SK-N-SH (cell line): ENCODE data around the gene ANAPC16. TPM values are rescaled to one million over a fixed set of nuclear protein-coding genes. Genes with fewer than 3 reads are reported as not detected.

ENCODE experiments used
- CTCF ChIA-PET: fragments of 300-600, 350-600 bp; formaldehyde crosslinking; extraction: SDS; loops from one replicate; lab custom pipeline; 2021; lab: Yijun Ruan, JAX
- POLR2A ChIA-PET: fragments of 350-600 bp; sonication (Branson Sonifier 250); formaldehyde crosslinking; extraction: SDS; loops from one replicate; lab custom pipeline; 2020; ENCODE audit warnings: antibody characterized with exemption, inconsistent platforms; lab: Yijun Ruan, JAX
- DNase-seq: peaks from one replicate; pipeline ENCODE4 v3.0.0; 2012
- H2AFZ ChIP-seq: fragments of 200-600 bp; sonication (generic); 2 replicates; pipeline ENCODE4 v1.8.1; 2016; ENCODE audit warnings: antibody characterized with exemption, mild to moderate bottlenecking, low read depth
- H3F3A ChIP-seq: fragments of 200-600 bp; sonication (generic); replicated peaks from 2 replicates; pipeline ENCODE3; 2016; ENCODE audit warnings: antibody characterized with exemption, mild to moderate bottlenecking; ENCODE audit not compliant: insufficient read depth
- H3K27ac ChIP-seq, 2 experiments: fragments of 200-500 bp in 1 of 2; fragments of 200-600 bp in 1 of 2; sonication (Bioruptor generic) in 1 of 2; sonication (generic), shearing (Covaris generic) in 1 of 2; 2 replicates each; pipeline versions ENCODE4 v1.5.1 to v1.6.1; 2014 to 2016; ENCODE audit warnings: low read depth in 2 of 2, inconsistent platforms in 1 of 2, low read length in 1 of 2, mild to moderate bottlenecking in 1 of 2, mixed read lengths in 1 of 2
- H3K27me3 ChIP-seq: fragments of 200-600 bp; sonication (generic), shearing (Covaris generic); 2 replicates; pipeline ENCODE4 v1.6.1; 2016; ENCODE audit warnings: mixed run types; ENCODE audit not compliant: insufficient read depth
- H3K36me3 ChIP-seq, 2 experiments: fragments of 200-500 bp in 1 of 2; fragments of 200-600 bp in 1 of 2; sonication (Bioruptor generic) in 1 of 2; sonication (generic) in 1 of 2; replicated peaks in 1 of 2; 2 replicates each; pipeline versions ENCODE3 to v1.5.1; 2014 to 2016; ENCODE audit warnings: low read length in 1 of 2, mild to moderate bottlenecking in 1 of 2; ENCODE audit not compliant: insufficient read depth in 2 of 2, control insufficient read depth in 1 of 2
- H3K4me1 ChIP-seq, 2 experiments: fragments of 200-500 bp in 1 of 2; fragments of 200-600 bp in 1 of 2; sonication (Bioruptor generic) in 1 of 2; sonication (generic), shearing (Covaris generic) in 1 of 2; 2 replicates each; pipeline versions ENCODE4 v1.5.1 to v1.6.1; 2014 to 2016; ENCODE audit warnings: low read depth in 1 of 2, low read length in 1 of 2, mixed run types in 1 of 2; ENCODE audit not compliant: insufficient read depth in 2 of 2, control insufficient read depth in 1 of 2
- H3K4me2 ChIP-seq: fragments of 200-600 bp; sonication (generic), shearing (Covaris generic); 2 replicates; pipeline ENCODE4 v1.6.1; 2017; ENCODE audit warnings: mixed run types
- H3K4me3 ChIP-seq, 2 experiments: fragments of 200-500 bp in 1 of 2; fragments of 200-600 bp in 1 of 2; sonication (Bioruptor generic) in 1 of 2; sonication (generic), shearing (Covaris generic) in 1 of 2; 2 replicates each; pipeline versions ENCODE4 v1.5.1 to v1.8.1; 2014 to 2016; ENCODE audit warnings: low read depth in 2 of 2, inconsistent platforms in 1 of 2, low read length in 1 of 2, mild to moderate bottlenecking in 1 of 2, mixed read lengths in 1 of 2, moderate library complexity in 1 of 2
- H3K79me2 ChIP-seq: fragments of 200-600 bp; sonication (generic); 2 replicates; pipeline ENCODE4 v1.8.1; 2017; ENCODE audit warnings: mild to moderate bottlenecking; ENCODE audit not compliant: insufficient read depth
- H3K9ac ChIP-seq: fragments of 200-600 bp; sonication (generic); 2 replicates; pipeline ENCODE4 v1.6.1; 2017; ENCODE audit warnings: mixed run types
- H3K9me2 ChIP-seq: fragments of 200-600 bp; sonication (generic); 2 replicates; pipeline ENCODE4 v1.6.1; 2017; ENCODE audit warnings: mixed run types
- H3K9me3 ChIP-seq: fragments of 200-600 bp; sonication (generic); 2 replicates; pipeline ENCODE4 v1.6.1; 2017; ENCODE audit warnings: mixed run types, mild to moderate bottlenecking, moderate library complexity
- H4K20me1 ChIP-seq: fragments of 200-600 bp; sonication (generic); 2 replicates; pipeline ENCODE4 v1.6.1; 2017; ENCODE audit warnings: mild to moderate bottlenecking, mixed run types; ENCODE audit not compliant: insufficient read depth
- ELF1 ChIP-seq: IDR thresholded peaks from 2 replicates; pipeline ENCODE4 v1.4.0; 2012
- FOXJ3 ChIP-seq: sonication (generic); formaldehyde crosslinking; IDR thresholded peaks from 2 replicates; pipeline ENCODE4 v1.5.1; 2020; ENCODE audit warnings: mild to moderate bottlenecking, missing genetic modification reagents
- GATA2 ChIP-seq: sonication (generic); formaldehyde crosslinking; IDR thresholded peaks from 2 replicates; pipeline ENCODE4 v1.5.0; 2020; ENCODE audit warnings: mild to moderate bottlenecking, missing genetic modification reagents
- JUND ChIP-seq: IDR thresholded peaks from 2 replicates; pipeline ENCODE4 v1.4.0; 2012
- NFIC ChIP-seq: IDR thresholded peaks from 2 replicates; pipeline ENCODE4 v1.4.0; 2012; ENCODE audit warnings: borderline replicate concordance
- NRF1 ChIP-seq: IDR thresholded peaks from 2 replicates; pipeline ENCODE4 v1.6.1; 2012; ENCODE audit warnings: low read depth, mild to moderate bottlenecking, low read length
- RAD21 ChIP-seq: IDR thresholded peaks from 2 replicates; pipeline ENCODE4 v1.6.1; 2012; ENCODE audit warnings: mild to moderate bottlenecking, low read length
- SMC3 ChIP-seq: IDR thresholded peaks from 2 replicates; pipeline ENCODE4 v1.6.1; 2012; ENCODE audit warnings: low read depth, low read length, improper control_type of control experiment
- TCF12 ChIP-seq: IDR thresholded peaks from 2 replicates; pipeline ENCODE4 v1.4.0; 2012
- WGBS: methylation state at CpG from one replicate; pipeline ENCODE4 v1.1.6; 2017; ENCODE audit warnings: low lambda C conversion rate; 5-methylcytosine and 5-hydroxymethylcytosine counted together
- polyA plus RNA-seq, 3 experiments: library from polyadenylated mRNA; depleted of rRNA; stranded (reverse); fragments of >200 nt; gene quantifications; 2 replicates each; pipeline ENCODE4 v1.2.3, GENCODE V29; 2012
- TF ChIP-seq, protein P1 (sequence below): IDR thresholded peaks from 2 replicates; pipeline ENCODE4 v1.4.0; 2012; ENCODE audit warnings: low read depth
- TF ChIP-seq, protein P2 (sequence below): IDR thresholded peaks from 2 replicates; pipeline ENCODE4; 2012
- TF ChIP-seq, protein P3 (sequence below): IDR thresholded peaks from 2 replicates; pipeline ENCODE4 v1.4.0; 2012; ENCODE audit warnings: low read depth, borderline replicate concordance

Gene ANAPC16
- polyA plus RNA-seq, 1 of the 3 experiments (the other 2 are of a cell fraction), result 45.2 TPM

DNA sequence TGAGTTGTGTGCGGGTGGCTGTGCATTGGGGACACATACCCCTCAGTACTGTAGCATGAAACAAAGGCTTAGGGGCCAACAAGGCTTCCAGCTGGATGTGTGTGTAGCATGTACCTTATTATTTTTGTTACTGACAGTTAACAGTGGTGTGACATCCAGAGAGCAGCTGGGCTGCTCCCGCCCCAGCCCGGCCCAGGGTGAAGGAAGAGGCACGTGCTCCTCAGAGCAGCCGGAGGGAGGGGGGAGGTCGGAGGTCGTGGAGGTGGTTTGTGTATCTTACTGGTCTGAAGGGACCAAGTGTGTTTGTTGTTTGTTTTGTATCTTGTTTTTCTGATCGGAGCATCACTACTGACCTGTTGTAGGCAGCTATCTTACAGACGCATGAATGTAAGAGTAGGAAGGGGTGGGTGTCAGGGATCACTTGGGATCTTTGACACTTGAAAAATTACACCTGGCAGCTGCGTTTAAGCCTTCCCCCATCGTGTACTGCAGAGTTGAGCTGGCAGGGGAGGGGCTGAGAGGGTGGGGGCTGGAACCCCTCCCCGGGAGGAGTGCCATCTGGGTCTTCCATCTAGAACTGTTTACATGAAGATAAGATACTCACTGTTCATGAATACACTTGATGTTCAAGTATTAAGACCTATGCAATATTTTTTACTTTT, 59.7 kb downstream of the ANAPC16 start:
- Histone ChIP-seq H3K27ac (peak overlapping the region in 1 of 2 experiments; percentile 97; a peak in 2 of 4 replicates), H3K9me2 (no peaks in the 10 kb centered on the region), H3K79me2 (peaks cover 6% of the 10 kb centered on the region; the same call in 1 of the 2 replicates), H3K9ac (peak overlapping the region; percentile 73; the same call in 1 of the 2 replicates), H4K20me1 (peaks cover 23% of the 10 kb centered on the region), H3K4me3 (peak overlapping the region; percentile 82 to 98), H3K36me3 (peaks cover 10 to 14% of the 10 kb centered on the region in 2 experiments), H3K9me3 (no peaks in the 10 kb centered on the region), H2AFZ (no peak overlapping the region), H3F3A (peaks cover 15% of the 10 kb centered on the region), H3K4me2 (peak overlapping the region; percentile 98), H3K4me1 (peaks cover 20 to 36% of the 10 kb centered on the region in 2 experiments; a peak in 3 of 4 replicates), H3K27me3 (no peaks in the 10 kb centered on the region)
- DNase-seq, result no peak
- WGBS, result 44% methylated on average over 12 of the region's 12 CpGs
- POLR2A ChIA-PET, result interaction anchor here (0.7 to 8.5 kb wide), 17 partner anchors 10 to 202 kb away, joined by 3 to 234 read pairs (median 4); partner anchors contain the start of genes ANAPC16 and ASCC1
- TF ChIP-seq NFIC (no peak), JUND (no peak)
- TF ChIP-seq, protein P1, sequence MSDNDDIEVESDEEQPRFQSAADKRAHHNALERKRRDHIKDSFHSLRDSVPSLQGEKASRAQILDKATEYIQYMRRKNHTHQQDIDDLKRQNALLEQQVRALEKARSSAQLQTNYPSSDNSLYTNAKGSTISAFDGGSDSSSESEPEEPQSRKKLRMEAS, result 0 out of 2 replicates have a peak, but pooled peaks have one; percentile 29
- CTCF ChIA-PET, result interaction anchor here (0.7 to 10.4 kb wide), 33 partner anchors 8 to 379 kb away, joined by 3 to 198 read pairs (median 6); no protein-coding TSS in a partner anchor

DNA sequence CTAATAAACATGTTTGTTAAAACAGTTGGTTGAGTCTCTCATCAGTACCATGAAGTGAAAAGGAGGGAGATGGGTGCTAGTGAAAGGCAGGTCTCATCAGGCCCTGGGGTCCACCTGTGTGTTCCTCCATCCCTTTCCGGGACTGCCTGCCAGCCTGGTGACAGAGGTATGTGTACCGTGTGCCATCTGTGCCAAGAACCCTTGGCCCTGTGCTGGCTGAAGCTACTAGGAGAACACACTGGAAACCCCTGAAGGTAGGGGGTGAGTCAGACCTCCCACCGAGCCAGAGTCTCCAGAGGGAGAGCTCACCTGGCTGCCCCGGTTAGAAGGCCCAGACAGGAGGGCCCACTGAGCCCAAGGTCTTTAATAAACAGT, 60.2 kb downstream of the ANAPC16 start:
- no peak for DNase-seq
- WGBS, result 53% methylated on average over 4 of the region's 4 CpGs

More for the DNA sequence above, 60.2 kb downstream of the ANAPC16 start:
- H3K9me2 ChIP-seq, result no peaks in the 10 kb centered on the region
- TF ChIP-seq, protein P2, sequence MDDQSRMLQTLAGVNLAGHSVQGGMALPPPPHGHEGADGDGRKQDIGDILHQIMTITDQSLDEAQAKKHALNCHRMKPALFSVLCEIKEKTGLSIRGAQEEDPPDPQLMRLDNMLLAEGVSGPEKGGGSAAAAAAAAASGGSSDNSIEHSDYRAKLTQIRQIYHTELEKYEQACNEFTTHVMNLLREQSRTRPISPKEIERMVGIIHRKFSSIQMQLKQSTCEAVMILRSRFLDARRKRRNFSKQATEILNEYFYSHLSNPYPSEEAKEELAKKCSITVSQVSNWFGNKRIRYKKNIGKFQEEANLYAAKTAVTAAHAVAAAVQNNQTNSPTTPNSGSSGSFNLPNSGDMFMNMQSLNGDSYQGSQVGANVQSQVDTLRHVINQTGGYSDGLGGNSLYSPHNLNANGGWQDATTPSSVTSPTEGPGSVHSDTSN, result no peak
- no peak for TF ChIP-seq TCF12
- no peak for TF ChIP-seq RAD21
- TF ChIP-seq GATA2 (CRISPR knock-in tag), result no peak
- no peak for TF ChIP-seq SMC3
- TF ChIP-seq NFIC, result no peak
- TF ChIP-seq, protein P3, sequence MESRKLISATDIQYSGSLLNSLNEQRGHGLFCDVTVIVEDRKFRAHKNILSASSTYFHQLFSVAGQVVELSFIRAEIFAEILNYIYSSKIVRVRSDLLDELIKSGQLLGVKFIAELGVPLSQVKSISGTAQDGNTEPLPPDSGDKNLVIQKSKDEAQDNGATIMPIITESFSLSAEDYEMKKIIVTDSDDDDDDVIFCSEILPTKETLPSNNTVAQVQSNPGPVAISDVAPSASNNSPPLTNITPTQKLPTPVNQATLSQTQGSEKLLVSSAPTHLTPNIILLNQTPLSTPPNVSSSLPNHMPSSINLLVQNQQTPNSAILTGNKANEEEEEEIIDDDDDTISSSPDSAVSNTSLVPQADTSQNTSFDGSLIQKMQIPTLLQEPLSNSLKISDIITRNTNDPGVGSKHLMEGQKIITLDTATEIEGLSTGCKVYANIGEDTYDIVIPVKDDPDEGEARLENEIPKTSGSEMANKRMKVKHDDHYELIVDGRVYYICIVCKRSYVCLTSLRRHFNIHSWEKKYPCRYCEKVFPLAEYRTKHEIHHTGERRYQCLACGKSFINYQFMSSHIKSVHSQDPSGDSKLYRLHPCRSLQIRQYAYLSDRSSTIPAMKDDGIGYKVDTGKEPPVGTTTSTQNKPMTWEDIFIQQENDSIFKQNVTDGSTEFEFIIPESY, result no peak
- no peak for TF ChIP-seq JUND
- TF ChIP-seq FOXJ3 (CRISPR knock-in tag), result no peak
- no peak for TF ChIP-seq ELF1
- no peak for TF ChIP-seq NRF1
- TF ChIP-seq, all 33 proteins: peak for 0
- no peaks in the 10 kb centered on the region for H3K27me3 ChIP-seq
- ChIA-PET CTCF (interaction anchor here (0.8 to 10.4 kb wide), 17 partner anchors 14 to 228 kb away, joined by 3 to 198 read pairs (median 7); no protein-coding TSS in a partner anchor), POLR2A (interaction anchor here (0.8 to 8.5 kb wide), 9 partner anchors 10 to 55 kb away, joined by 3 to 234 read pairs (median 5); no protein-coding TSS in a partner anchor)
- peaks cover 23% of the 10 kb centered on the region for H4K20me1 ChIP-seq
- H3K4me3 ChIP-seq, result peak overlapping the region; percentile 82 to 98
- H3K4me2 ChIP-seq, result peak overlapping the region; percentile 98
- no peaks in the 10 kb centered on the region for H3K9me3 ChIP-seq
- peaks cover 20 to 30% of the 10 kb centered on the region in 2 experiments; a peak in 3 of 4 replicates for H3K4me1 ChIP-seq
- H3K27ac ChIP-seq, result peak overlapping the region in 1 of 2 experiments; percentile 48; a peak in 2 of 4 replicates
- peaks cover 10 to 14% of the 10 kb centered on the region in 2 experiments for H3K36me3 ChIP-seq
- no peak overlapping the region for H2AFZ ChIP-seq
- peaks cover 6% of the 10 kb centered on the region; the same call in 1 of the 2 replicates for H3K79me2 ChIP-seq
- H3K9ac ChIP-seq, result no peak overlapping the region; the same call in 1 of the 2 replicates
- peaks cover 15% of the 10 kb centered on the region for H3F3A ChIP-seq
